Stimulated activated CD4-positive, alpha-beta T cell treated with anti-CD3 and anti-CD28 coated beads, Interleukin-15, amount 100 ng/mL, for 1 hour (primary cell): ENCODE data around the gene RNASE11.
A peak's percentile ranks its signal among the peaks of the same experiment; 100 is the strongest.
"Not testable (repeated sequence)": the region's sequence is repeated elsewhere in the genome, so short reads cannot be mapped to it uniquely, and the experiment has no call there.

Source experiments
- DNase-seq, 2 donors: peaks; one replicate each; pipeline ENCODE4 v3.0.0-alpha.2; 2020; ENCODE audit warnings: low read depth in 1 of 2, low spot score in 1 of 2

RNASE11 gene

GRCh38 chr14:20614038-20614840 is 26.4 kb upstream of the RNASE11 start:
- DNase-seq, result no peak

GRCh38 chr14:20613094-20614037 is 25.6 kb upstream of the RNASE11 start:
- DNase-seq, result peak; percentile 69 to 75

GRCh38 chr14:20612403-20612802 is 24.6 kb upstream of the RNASE11 start:
- DNase-seq, result no peak

- DNase-seq, result no peak
Observed at GRCh38 chr14:20611277-20611676, 23.5 kb upstream of the RNASE11 start.

GRCh38 chr14:20610002-20610765 is 22.4 kb upstream of the RNASE11 start:
- DNase-seq, result peak; percentile 45 to 60

- DNase-seq, result no peak
Observed at GRCh38 chr14:20609215-20610001, 21.6 kb upstream of the RNASE11 start.

- DNase-seq, result no peak
Observed at GRCh38 chr14:20608383-20609110, 20.7 kb upstream of the RNASE11 start.

- DNase-seq, result no peak
Observed at GRCh38 chr14:20607617-20608016, 19.8 kb upstream of the RNASE11 start.

- DNase-seq, result no peak
Observed at GRCh38 chr14:20606902-20607242, 19.1 kb upstream of the RNASE11 start.

- DNase-seq, result no peak
Observed at GRCh38 chr14:20606190-20606901, 18.5 kb upstream of the RNASE11 start.

GRCh38 chr14:20603813-20604690 is 16.3 kb upstream of the RNASE11 start:
- no peak for DNase-seq

GRCh38 chr14:20602583-20602982 is 14.8 kb upstream of the RNASE11 start:
- DNase-seq, result no peak

- DNase-seq, result no peak
Observed at GRCh38 chr14:20601522-20601921, 13.7 kb upstream of the RNASE11 start.

GRCh38 chr14:20597108-20597507 is 9.3 kb upstream of the RNASE11 start:
- no peak for DNase-seq

GRCh38 chr14:20595726-20596125 is 7.9 kb upstream of the RNASE11 start:
- not testable (repeated sequence) for DNase-seq

- DNase-seq, result no peak
Observed at GRCh38 chr14:20592574-20592973, 4.8 kb upstream of the RNASE11 start.

GRCh38 chr14:20591235-20591634 is 3.4 kb upstream of the RNASE11 start, which contains the start of gene RNASE12:
TSS of gene RNASE12 (minus strand) at chr14:20591376. CDS start at chr14:20590723, 653 bp downstream.
- no peak for DNase-seq

- no peak for DNase-seq
Observed at GRCh38 chr14:20583908-20584307, 3.9 kb downstream of the RNASE11 start.
